HG02938 (cell line): ENCODE results near the gene MTSS2.

ENCODE experiments used
- ATAC-seq: cut with Tn5 transposase; IDR thresholded peaks from one replicate; pipeline ENCODE4 v1.9.1; 2021; ENCODE audit warnings: mild to moderate bottlenecking, moderate library complexity; ENCODE audit not compliant: unreplicated experiment

The MTSS2 gene

GRCh38 chr16:70700101-70701020 lies 14.5 kb upstream of the MTSS2 start:
- ATAC-seq, result no peak

- ATAC-seq, result no peak
Observed at GRCh38 chr16:70699696-70700095, 13.8 kb upstream of the MTSS2 start.

- ATAC-seq, result no peak
Observed at GRCh38 chr16:70698901-70699300, 13.0 kb upstream of the MTSS2 start.

DNA sequence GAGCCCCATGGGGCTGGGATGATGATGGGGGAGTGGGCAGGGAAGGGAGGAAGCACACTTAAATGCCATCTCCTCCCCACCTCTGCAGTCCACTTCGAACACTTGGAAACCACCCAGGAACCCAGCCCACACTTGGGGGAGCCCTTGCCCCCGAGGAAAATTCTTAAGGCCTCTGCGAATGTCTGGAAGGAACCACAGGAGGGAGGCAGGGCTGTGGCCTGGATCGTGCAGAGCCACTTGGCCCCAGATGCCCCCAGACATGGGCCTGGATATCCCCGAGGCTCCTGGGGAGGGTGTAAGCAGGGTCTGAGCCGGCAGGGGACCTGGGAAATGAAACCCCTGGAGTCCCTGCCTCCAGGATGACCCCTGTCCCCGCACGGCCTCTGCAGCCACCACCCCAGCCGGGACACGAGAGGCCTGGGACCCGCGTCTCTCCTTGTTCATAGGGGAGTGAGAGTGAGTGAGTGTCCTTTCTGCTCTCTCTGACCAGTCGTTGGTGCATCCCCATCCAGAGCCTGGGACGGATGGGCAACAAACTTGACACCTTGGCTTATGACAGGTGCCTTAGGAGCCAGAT lies 11.8 kb upstream of the MTSS2 start:
- ATAC-seq, result no peak

DNA sequence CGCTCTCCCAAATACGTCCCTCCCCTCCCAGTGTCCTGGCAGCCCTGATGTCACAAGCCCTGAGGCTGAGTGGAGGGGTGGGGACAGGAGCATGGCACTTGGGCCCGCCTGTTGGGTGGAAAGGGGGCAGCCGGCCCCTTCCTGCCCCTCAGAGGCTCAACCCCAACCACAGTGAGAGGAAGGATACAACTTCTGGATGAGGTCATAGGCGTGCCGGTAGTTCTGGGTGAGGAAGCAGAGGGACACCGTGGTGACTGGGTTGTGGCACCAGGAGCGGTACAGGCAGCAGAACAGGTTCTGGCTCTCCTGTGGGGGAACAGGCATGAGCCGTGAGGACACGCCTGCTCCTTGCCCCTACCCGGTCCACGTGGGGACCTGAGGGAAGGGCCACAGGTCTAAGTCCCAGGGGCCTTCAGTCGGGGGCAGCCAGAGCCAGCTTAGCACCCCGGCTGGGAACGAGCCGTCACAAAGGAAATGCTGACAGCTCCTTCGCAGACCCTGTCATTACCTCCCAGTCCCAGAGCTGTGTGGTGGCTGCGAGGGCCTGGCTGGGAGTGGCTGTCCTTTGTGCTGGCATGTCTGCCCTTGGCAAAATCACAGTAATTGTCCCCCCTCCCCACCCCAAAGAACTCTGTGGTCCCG lies 11.2 kb upstream of the MTSS2 start:
- ATAC-seq, result no peak

DNA sequence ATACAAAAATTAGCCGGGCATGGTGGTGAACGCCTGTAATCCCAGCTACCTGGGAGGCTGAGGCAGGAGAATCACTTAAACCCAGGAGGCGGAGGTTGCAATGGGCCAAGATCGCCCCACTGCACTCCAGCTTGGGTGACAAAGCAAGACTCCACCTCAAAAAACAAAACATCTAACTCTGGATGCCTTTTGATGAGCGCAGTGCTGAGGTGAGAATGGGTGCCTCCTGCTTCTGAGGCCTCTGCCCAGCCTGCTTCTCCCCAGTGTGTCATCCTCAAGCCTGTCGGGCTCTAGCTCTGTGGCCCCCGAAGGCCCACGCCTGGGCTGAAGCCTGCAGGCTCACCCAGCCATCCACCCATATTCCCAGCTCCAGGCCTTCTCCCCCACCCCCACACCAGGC lies 10.5 kb upstream of the MTSS2 start:
- ATAC-seq, result no peak

DNA sequence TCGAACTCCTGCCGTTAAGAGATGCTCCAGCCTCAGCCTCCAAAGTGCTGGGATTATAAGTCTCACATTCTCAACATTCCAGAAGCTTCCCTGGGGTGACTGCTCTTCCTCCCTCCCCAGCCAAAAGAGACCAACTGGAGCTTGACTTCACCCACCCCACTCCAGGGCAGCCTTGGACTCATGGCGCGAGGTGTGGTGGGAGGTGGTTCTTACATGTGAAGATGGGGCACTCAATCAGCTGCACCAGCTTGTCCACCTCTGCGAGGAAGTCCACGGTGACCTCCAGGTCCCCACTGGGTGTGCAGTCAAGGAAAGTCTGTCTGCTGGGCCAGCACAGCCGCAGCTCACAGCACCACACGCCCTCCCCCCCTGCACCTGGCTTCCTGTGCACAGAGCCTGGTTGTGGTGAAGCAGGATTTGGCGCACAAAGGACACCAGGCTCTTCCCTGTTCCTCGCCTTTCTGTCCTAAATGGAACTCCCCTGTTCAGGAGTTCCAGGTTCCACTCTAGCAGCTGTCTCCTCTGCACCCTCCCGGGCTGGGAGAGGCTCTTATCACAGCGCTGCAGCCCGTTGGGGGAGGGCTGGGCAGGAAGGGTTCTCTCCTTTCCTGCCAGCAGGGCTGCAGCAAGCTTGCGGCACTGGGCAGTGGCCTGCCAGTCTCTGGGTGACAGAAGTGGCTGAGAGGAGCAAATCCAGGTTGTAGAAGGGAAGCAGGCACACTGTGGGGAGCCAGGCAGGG lies 9.6 kb upstream of the MTSS2 start:
- no peak for ATAC-seq

DNA sequence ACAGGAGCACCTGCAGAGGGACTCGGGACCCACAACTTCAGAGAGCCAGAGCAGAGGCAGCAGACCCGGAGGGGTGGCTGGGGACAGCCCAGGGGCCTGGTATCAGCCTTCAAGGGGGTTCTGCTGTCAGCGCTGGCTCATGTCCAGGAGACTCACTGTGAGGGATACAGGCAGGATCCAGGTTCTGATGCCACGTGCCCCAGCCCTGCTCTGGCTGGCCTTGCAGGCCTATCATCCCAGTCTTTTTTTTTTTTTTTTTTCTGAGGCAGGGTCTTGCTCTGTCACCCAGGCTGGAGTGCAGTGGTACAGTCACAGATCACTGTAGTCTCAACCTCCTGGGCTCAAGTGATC lies 9.0 kb upstream of the MTSS2 start:
- no peak for ATAC-seq

- no peak for ATAC-seq
Observed at GRCh38 chr16:70694088-70694867, 8.4 kb upstream of the MTSS2 start.

- no peak for ATAC-seq
Observed at GRCh38 chr16:70692873-70693671, 7.2 kb upstream of the MTSS2 start.

DNA sequence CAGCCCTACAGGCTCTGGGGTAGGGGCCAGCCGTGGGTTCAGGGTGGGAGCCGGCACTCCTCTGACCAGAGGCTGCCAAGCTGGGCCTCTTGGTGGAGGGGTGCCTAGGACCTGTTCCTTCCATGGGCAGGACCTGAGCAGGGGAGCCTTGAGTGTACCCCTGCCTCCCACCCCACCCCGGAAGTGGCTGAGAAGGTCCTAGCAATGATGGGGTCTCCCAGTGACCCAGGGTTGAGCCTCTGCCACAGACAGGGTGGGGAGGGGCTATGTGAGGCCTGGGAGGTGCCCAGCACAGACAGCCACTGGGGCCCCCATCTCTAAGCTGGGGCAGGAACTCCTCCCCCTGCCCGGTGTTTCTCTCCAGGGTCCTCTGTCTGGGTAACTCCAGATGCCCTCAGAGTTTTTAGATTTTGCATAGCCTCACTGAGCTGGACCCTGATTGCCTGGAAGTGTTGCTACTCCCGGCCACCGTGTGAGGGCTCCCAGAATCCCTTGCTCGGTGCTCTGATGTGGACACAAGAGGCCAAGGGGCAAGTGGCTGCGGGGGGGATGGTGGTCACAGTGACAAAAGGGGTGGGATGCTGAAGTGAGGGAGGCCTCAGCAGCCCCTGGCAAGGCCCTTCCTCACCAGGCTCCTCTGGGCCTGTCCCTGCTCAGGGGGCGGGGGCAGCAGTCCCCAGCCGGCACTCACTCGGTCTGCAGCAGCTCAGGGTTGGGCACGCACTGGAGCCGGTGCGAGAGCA lies 6.4 kb upstream of the MTSS2 start:
- ATAC-seq, result no peak

DNA sequence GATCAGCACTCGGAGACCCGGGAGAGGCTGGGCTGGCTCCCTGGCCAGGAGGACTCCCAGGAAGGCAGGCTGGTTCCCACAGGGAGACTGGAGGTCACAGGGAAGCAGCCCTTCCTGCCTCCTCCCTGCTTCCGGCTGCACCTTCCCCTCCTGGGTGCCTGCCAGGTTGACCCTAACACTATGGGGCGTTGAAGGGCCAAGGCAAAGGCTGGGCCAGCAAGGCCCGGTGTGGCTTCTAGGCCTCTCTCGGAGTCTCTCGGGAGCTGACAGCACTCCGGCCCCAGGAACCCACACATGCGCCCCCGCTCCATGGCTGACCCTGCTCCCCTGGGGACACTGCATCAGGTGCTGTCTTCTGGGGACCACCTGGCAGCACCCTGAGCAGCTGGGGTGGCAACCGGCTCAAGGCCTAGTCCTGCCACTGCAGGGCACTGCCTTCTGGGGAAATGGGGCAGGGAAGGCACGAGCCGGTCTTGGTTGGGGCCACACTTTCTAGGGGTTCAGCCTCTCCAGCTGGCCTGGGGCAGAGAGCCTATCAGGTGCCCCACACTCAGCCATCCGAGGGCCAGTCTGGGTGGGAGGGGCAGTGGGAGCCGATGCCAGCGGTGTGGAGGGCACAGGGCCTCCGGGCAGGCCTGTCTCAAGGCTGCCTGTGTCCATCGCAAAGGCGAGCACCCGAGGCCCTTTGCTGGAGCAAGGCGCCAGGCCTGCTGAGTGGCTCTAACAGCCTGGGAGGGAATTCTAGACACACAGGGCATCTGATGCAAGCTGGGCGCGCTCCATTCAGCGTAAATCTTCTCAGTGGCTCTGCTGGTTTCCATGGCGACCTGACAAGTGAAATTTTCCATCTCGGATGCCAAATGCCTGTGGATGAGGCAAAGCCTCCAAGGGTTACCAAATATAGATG lies 5.6 kb upstream of the MTSS2 start:
- ATAC-seq, result no peak

DNA sequence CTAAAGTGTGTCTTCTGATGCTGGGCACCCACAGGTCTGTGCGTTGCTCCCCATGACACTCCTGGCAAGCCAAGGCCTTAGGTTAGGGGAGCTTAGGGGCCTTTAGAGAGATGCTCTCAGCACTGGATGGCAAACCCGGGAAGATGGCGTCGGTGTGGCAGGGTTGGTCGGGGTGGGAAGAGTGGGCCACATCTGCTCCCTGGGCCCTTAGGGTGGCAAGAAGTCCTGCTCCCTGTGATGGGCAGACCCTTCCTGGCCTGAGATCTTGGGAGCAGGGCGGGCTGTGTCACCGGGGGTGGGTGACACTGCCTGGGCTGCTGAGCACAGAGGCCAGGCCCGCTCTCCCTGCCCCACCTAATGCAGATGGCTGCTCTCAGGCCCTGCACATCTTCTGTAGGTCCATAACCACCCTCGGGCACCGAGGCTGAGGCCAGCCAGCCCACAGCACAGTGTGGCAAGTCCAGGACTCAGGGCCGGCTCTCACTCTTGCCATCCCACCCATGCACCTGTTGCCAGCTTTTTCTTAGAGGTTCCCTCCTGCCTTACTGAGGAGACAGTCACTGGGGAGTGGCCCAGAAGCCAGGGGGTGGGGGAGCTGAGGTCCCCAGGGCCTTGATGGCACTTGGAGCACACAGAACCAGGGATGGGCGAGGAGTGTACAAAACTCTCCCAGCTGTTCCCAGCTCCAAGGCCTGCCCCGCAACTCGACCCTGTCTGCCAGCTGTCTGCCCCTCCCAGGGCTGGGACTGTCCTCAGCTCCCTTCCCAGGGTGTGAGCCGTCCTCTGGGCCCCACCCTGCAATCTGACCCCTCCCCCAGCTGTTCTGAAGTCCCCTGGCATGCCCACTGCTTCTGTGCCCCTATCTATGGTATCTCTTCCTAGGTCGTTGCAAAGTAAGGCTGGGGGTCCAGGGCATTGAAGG lies 4.4 kb upstream of the MTSS2 start:
- ATAC-seq, result no peak

- no peak for ATAC-seq
Observed at GRCh38 chr16:70689035-70689969, 3.4 kb upstream of the MTSS2 start.

DNA sequence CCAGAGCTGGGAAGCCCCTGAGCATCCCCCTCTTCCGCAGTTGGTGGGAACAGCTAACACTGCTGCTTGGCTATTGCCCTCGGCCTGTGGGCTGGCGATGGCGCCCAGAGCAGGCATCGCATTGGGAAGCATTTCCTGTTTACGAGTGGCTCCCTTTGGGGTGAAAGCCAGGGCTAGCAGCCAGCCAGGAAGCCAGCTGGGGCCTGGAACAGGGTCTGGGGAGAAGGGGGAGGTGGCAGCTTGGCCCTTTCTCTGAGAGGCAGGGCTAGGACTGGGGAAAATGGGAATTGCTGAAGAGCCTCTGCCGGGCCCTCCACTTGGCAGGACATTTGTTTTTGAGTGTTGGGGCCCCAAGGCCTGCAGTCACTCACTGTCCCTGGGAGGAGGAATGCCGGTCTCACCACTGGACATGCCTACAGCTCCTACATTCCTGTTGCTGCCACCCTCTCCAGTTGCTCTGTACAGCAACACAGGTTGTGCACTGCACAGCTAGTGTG lies 2.4 kb upstream of the MTSS2 start:
- ATAC-seq, result no peak
